ENCODE measurements around the gene IGSF3.
A peak's percentile ranks its signal among the peaks of the same experiment; 100 is the strongest.

IGSF3 gene

DNA sequence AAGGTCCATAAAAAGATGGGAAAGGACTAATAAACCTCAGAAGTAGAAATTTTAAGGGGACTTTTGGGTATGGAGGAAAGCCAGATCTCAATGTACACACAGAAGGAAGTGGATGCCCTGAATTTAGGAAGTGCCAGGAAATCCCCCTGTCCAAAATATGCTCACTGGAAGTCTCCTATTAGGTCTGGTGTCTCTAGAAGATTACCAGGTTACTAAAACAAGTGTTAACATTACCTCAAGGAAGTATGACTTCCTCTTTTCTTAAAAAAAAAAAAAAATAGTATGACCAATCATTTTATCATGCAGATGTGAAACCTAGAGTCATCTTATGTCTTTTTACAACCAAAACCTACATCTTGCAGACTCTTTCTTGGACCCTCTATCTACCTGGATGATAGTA, 127.4 kb downstream of the IGSF3 start:
- no peak overlapping the region for H4K91ac ChIP-seq (ENCODE audit: low read length)
- no peak overlapping the region for H3K18ac ChIP-seq (ENCODE audit: low read depth in 1 of 2, low read length in 2 of 2)
- H2AFZ ChIP-seq (ENCODE audit: low read depth, low read length): no peak overlapping the region
- no peak overlapping the region for H4K8ac ChIP-seq (ENCODE audit: low read length)
- no peak overlapping the region for H3K23ac ChIP-seq (ENCODE audit: low read length in 2 of 2)
- no peak overlapping the region for H2AK5ac ChIP-seq (ENCODE audit: low read length, severe bottlenecking)
- no peaks in the 10 kb centered on the region for H3K4me1 ChIP-seq (ENCODE audit: control insufficient read depth, insufficient read depth, low read depth, low read length)
- H3K9me3 ChIP-seq (ENCODE audit: control insufficient read depth, low read length): no peaks in the 10 kb centered on the region
- H3K27ac ChIP-seq (ENCODE audit: low read length, poor library complexity, severe bottlenecking): no peak overlapping the region
- no peak overlapping the region for H2BK120ac ChIP-seq (ENCODE audit: low read depth, low read length)
- no peak overlapping the region for H3K4ac ChIP-seq (ENCODE audit: low read depth in 1 of 2, low read length in 2 of 2)
- H2BK15ac ChIP-seq (ENCODE audit: low read depth, poor library complexity, severe bottlenecking): no peak overlapping the region
- H2BK12ac ChIP-seq (ENCODE audit: low read length in 2 of 2): no peak overlapping the region
- H2BK5ac ChIP-seq (ENCODE audit: low read depth, low read length, poor library complexity, severe bottlenecking): no peak overlapping the region
- H3K14ac ChIP-seq (ENCODE audit: low read length in 2 of 2): no peak overlapping the region
- H3K36me3 ChIP-seq (ENCODE audit: control insufficient read depth in 1 of 2, insufficient read depth in 2 of 2, low read depth in 1 of 2, low read length in 2 of 2): peaks cover 4 to 27% of the 10 kb centered on the region in 2 experiments
- H3K4me2 ChIP-seq (ENCODE audit: low read length, poor library complexity, severe bottlenecking): no peak overlapping the region
- peaks cover 3% of the 10 kb centered on the region for H3K79me1 ChIP-seq (replicated peaks; ENCODE audit: low read length, poor library complexity, severe bottlenecking)
- no peaks in the 10 kb centered on the region for H3K27me3 ChIP-seq (ENCODE audit: control insufficient read depth in 1 of 2, insufficient read depth in 1 of 2, low read length in 2 of 2)
- H3K4me3 ChIP-seq (ENCODE audit: insufficient read depth in 1 of 2, low read depth in 1 of 2, low read length in 2 of 2): no peak overlapping the region
- no peak overlapping the region for H3K9ac ChIP-seq (ENCODE audit: low read length)
- DNase-seq: no peak

DNA sequence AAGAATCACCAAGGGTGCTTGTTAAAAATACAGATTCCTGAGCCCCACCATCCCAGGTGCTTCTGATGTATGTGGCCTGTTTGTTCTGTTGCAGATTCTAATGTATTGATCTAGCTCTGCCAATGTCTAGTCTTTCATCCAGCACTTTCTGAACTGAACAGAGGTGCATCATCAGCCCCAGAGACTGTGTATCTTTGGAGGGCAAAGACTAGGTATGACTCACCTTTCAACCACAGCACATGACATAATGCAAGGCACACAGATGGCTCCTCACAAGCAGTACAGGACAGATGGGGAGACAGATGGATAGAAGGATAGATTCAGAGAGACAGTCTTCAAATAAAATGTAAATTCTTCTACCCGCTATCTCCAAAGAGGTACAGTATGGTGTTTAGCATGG, 129.0 kb downstream of the IGSF3 start:
- peaks cover 1% of the 10 kb centered on the region for H3K4me1 ChIP-seq (ENCODE audit: control insufficient read depth, insufficient read depth, low read depth, low read length)
- H4K8ac ChIP-seq (ENCODE audit: low read length): no peak overlapping the region
- no peak overlapping the region for H3K27ac ChIP-seq (ENCODE audit: low read length, poor library complexity, severe bottlenecking)
- H4K91ac ChIP-seq (ENCODE audit: low read length): no peak overlapping the region
- H3K4me2 ChIP-seq (ENCODE audit: low read length, poor library complexity, severe bottlenecking): no peak overlapping the region
- H2AFZ ChIP-seq (ENCODE audit: low read depth, low read length): no peak overlapping the region
- H2BK15ac ChIP-seq (ENCODE audit: low read depth, poor library complexity, severe bottlenecking): no peak overlapping the region
- peak; percentile 46 for DNase-seq
- H2BK120ac ChIP-seq (ENCODE audit: low read depth, low read length): no peak overlapping the region
- H2AK5ac ChIP-seq (ENCODE audit: low read length, severe bottlenecking): no peak overlapping the region
- no peak overlapping the region for H2BK12ac ChIP-seq (ENCODE audit: low read length in 2 of 2)
- no peak overlapping the region for H2BK5ac ChIP-seq (ENCODE audit: low read depth, low read length, poor library complexity, severe bottlenecking)
- WGBS: 100% methylated on average over 1 of the region's 1 CpG
- H3K9ac ChIP-seq (ENCODE audit: low read length): no peak overlapping the region
- H3K4me3 ChIP-seq (ENCODE audit: insufficient read depth in 1 of 2, low read depth in 1 of 2, low read length in 2 of 2): no peak overlapping the region
- no peaks in the 10 kb centered on the region for H3K27me3 ChIP-seq (ENCODE audit: control insufficient read depth in 1 of 2, insufficient read depth in 1 of 2, low read length in 2 of 2)
- no peak overlapping the region for H3K18ac ChIP-seq (ENCODE audit: low read depth in 1 of 2, low read length in 2 of 2)
- H3K23ac ChIP-seq (ENCODE audit: low read length in 2 of 2): no peak overlapping the region
- H3K79me1 ChIP-seq (replicated peaks; ENCODE audit: low read length, poor library complexity, severe bottlenecking): no peaks in the 10 kb centered on the region
- H3K9me3 ChIP-seq (ENCODE audit: control insufficient read depth, low read length): no peaks in the 10 kb centered on the region
- H3K4ac ChIP-seq (ENCODE audit: low read depth in 1 of 2, low read length in 2 of 2): no peak overlapping the region
- H3K14ac ChIP-seq (ENCODE audit: low read length in 2 of 2): no peak overlapping the region
- peaks cover 11 to 34% of the 10 kb centered on the region in 2 experiments for H3K36me3 ChIP-seq (ENCODE audit: control insufficient read depth in 1 of 2, insufficient read depth in 2 of 2, low read depth in 1 of 2, low read length in 2 of 2)

DNA sequence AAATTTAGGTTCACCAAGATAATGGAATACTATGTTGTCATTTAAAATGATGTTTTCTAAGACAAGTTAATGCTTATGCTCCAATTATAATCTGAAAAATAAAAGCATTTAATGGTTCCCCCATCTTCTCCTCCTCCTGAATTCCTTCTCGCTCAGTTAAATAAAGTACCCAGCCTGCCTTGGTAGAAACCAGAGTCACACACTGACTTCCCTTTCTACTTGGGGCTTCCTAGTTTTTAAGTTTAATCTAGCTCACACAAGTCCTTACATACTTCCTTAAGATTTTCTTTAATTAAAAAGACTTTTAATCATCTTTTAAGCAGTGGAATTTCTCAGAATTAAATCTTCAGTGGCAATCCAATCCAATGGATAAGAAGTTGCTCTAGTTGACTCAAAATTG, 129.6 kb downstream of the IGSF3 start:
- Histone ChIP-seq H3K4me3 (ENCODE audit: insufficient read depth in 1 of 2, low read depth in 1 of 2, low read length in 2 of 2) (no peak overlapping the region), H2AK5ac (ENCODE audit: low read length, severe bottlenecking) (no peak overlapping the region), H3K18ac (ENCODE audit: low read depth in 1 of 2, low read length in 2 of 2) (no peak overlapping the region), H3K79me1 (replicated peaks; ENCODE audit: low read length, poor library complexity, severe bottlenecking) (no peaks in the 10 kb centered on the region), H2BK120ac (ENCODE audit: low read depth, low read length) (no peak overlapping the region), H4K8ac (ENCODE audit: low read length) (no peak overlapping the region), H3K9me3 (ENCODE audit: control insufficient read depth, low read length) (no peaks in the 10 kb centered on the region), H3K4me2 (ENCODE audit: low read length, poor library complexity, severe bottlenecking) (no peak overlapping the region), H2AFZ (ENCODE audit: low read depth, low read length) (no peak overlapping the region), H2BK5ac (ENCODE audit: low read depth, low read length, poor library complexity, severe bottlenecking) (no peak overlapping the region), H3K4me1 (ENCODE audit: control insufficient read depth, insufficient read depth, low read depth, low read length) (peaks cover 1% of the 10 kb centered on the region), H3K27me3 (ENCODE audit: control insufficient read depth in 1 of 2, insufficient read depth in 1 of 2, low read length in 2 of 2) (no peaks in the 10 kb centered on the region), H3K23ac (ENCODE audit: low read length in 2 of 2) (no peak overlapping the region), H2BK12ac (ENCODE audit: low read length in 2 of 2) (no peak overlapping the region), H2BK15ac (ENCODE audit: low read depth, poor library complexity, severe bottlenecking) (no peak overlapping the region), H3K14ac (ENCODE audit: low read length in 2 of 2) (no peak overlapping the region), H3K4ac (ENCODE audit: low read depth in 1 of 2, low read length in 2 of 2) (no peak overlapping the region), H3K36me3 (ENCODE audit: control insufficient read depth in 1 of 2, insufficient read depth in 2 of 2, low read depth in 1 of 2, low read length in 2 of 2) (peaks cover 9 to 35% of the 10 kb centered on the region in 2 experiments), H3K27ac (ENCODE audit: low read length, poor library complexity, severe bottlenecking) (no peak overlapping the region), H4K91ac (ENCODE audit: low read length) (no peak overlapping the region), H3K9ac (ENCODE audit: low read length) (no peak overlapping the region)
- 100% methylated on average over 1 of the region's 1 CpG for WGBS
- no peak for DNase-seq

DNA sequence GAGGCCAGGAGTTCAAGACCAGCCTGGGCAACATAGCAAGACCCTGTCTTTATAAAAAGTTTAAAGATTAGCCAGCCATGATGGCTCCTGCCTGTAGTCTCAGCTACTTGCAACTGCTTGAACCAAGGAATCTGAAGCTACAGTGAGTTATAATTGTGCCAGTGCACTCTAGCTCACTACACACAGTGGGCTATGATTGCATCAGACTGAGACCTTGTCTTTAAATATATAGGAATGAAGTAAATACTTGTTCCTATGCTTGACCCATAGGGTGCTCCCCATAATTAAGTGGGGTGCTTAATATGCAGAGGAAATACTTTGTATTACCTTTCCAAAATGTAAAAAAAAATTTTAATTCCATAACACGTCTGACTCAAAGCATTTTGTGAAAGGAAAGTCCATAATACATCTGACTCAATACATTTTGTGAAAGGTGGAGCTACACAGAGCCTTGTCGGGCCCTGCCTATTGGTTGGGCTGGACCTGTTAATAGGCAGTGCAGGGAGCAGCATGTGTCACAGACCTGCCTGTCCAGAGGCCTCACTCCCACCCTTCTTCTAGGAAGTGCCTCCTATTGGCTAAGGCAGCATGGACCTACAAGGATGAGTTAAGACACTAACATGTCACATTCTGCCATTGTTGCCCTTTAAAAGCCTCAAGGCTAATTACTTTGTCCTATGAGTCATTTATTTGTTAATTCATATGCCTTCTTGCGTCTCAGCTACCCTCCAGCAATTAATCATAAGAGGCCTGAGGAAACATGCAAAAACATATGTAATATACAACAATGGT, 130.3 kb downstream of the IGSF3 start:
- no peak overlapping the region for H3K4me3 ChIP-seq (ENCODE audit: insufficient read depth in 1 of 2, low read depth in 1 of 2, low read length in 2 of 2)
- no peak overlapping the region for H3K18ac ChIP-seq (ENCODE audit: low read depth in 1 of 2, low read length in 2 of 2)
- H2BK12ac ChIP-seq (ENCODE audit: low read length in 2 of 2): no peak overlapping the region
- H3K9me3 ChIP-seq (ENCODE audit: control insufficient read depth, low read length): no peaks in the 10 kb centered on the region
- no peak overlapping the region for H4K91ac ChIP-seq (ENCODE audit: low read length)
- no peak overlapping the region for H3K9ac ChIP-seq (ENCODE audit: low read length)
- H2AFZ ChIP-seq (ENCODE audit: low read depth, low read length): no peak overlapping the region
- no peak overlapping the region for H4K8ac ChIP-seq (ENCODE audit: low read length)
- H3K79me1 ChIP-seq (replicated peaks; ENCODE audit: low read length, poor library complexity, severe bottlenecking): no peaks in the 10 kb centered on the region
- peaks cover 1% of the 10 kb centered on the region for H3K4me1 ChIP-seq (ENCODE audit: control insufficient read depth, insufficient read depth, low read depth, low read length)
- H2AK5ac ChIP-seq (ENCODE audit: low read length, severe bottlenecking): no peak overlapping the region
- peaks cover 13 to 30% of the 10 kb centered on the region in 2 experiments for H3K36me3 ChIP-seq (ENCODE audit: control insufficient read depth in 1 of 2, insufficient read depth in 2 of 2, low read depth in 1 of 2, low read length in 2 of 2)
- H3K27me3 ChIP-seq (ENCODE audit: control insufficient read depth in 1 of 2, insufficient read depth in 1 of 2, low read length in 2 of 2): no peaks in the 10 kb centered on the region
- no peak overlapping the region for H3K27ac ChIP-seq (ENCODE audit: low read length, poor library complexity, severe bottlenecking)
- H3K23ac ChIP-seq (ENCODE audit: low read length in 2 of 2): no peak overlapping the region
- peak; percentile 52 for DNase-seq
- H3K4ac ChIP-seq (ENCODE audit: low read depth in 1 of 2, low read length in 2 of 2): no peak overlapping the region
- no peak overlapping the region for H3K14ac ChIP-seq (ENCODE audit: low read length in 2 of 2)
- no peak overlapping the region for H2BK5ac ChIP-seq (ENCODE audit: low read depth, low read length, poor library complexity, severe bottlenecking)
- no peak overlapping the region for H2BK15ac ChIP-seq (ENCODE audit: low read depth, poor library complexity, severe bottlenecking)
- 84% methylated on average over 2 of the region's 3 CpGs for WGBS
- no peak overlapping the region for H3K4me2 ChIP-seq (ENCODE audit: low read length, poor library complexity, severe bottlenecking)
- H2BK120ac ChIP-seq (ENCODE audit: low read depth, low read length): no peak overlapping the region
